GM19099 (cell line): Measurements from ENCODE around the gene LGALS9.

Source experiments
- POLR2A ChIP-seq: IDR thresholded peaks from 3 replicates; pipeline ENCODE4 v1.6.1; 2011; ENCODE audit warnings: low read depth; ENCODE audit not compliant: insufficient read length; ENCODE audit errors: extremely low read depth

The LGALS9 gene

DNA sequence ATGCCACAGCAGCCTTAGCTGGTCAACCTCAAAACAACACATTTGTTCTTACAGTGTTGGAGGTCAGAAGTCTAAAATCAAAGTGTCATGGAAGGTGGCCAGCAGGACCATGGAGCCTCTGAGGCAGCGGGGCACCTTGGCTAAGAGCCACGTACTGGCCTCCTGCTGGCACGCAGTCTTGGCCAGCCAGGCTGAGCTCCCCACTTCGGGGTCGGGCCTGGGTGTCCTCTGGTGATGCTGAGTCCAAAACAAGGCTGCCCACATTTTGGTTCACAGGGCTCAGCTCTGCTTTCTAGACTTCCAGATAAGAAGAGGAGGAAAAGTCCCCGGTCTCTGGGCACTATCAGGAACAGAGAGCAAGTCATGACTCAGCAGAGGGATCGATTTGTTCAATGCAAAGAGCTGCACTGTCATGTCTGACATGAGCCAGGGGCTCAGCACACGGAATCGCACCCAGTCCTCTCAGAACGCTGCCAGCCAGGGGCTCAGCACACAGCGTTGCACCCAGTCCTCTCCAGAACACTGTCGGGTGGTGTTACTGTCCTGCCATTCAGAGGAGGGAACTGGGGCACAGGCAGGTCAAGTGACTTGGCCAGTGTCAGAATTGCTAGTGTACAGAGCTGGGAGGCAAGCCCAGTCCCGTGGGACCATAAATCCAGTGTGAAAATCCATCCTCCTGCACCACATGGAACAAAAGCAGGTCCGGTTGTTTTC lies 2.5 kb downstream of the LGALS9 start:
- TF ChIP-seq POLR2A: no peak

DNA sequence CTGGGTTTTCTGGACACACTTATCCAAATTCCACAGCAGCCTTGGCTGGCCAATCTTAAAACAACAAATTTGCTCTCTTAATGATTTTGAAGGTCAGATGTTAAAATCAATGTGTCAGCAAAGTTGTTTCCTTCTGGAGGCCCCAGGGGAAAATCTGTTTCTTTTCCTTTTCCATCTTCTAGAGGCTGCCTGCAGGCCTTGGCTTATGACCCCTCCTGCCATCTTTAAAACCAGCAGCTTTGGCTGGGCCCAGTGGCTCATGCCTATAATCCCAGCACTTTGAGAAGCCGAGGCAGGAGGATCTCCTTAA lies 3.0 kb downstream of the LGALS9 start:
- TF ChIP-seq POLR2A: no peak

DNA sequence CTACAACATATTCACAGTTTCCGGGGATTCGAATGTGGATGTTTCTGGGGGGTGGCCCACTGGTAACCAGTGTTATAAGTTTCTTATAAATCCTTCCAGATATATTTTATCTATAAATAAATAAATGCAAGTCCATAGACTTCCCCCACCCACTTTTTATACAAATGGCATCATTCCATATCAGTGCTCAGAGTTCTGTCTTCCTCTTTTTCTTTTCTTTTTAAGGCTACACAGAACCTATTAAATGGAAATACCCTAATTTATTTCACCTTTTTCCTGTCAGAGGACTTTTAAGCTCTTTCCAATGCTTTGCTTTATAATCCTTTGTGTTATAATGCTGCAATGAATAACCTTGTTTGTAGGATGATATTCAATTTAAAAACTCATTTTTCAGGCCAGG lies 3.8 kb downstream of the LGALS9 start:
- no peak for TF ChIP-seq POLR2A

DNA sequence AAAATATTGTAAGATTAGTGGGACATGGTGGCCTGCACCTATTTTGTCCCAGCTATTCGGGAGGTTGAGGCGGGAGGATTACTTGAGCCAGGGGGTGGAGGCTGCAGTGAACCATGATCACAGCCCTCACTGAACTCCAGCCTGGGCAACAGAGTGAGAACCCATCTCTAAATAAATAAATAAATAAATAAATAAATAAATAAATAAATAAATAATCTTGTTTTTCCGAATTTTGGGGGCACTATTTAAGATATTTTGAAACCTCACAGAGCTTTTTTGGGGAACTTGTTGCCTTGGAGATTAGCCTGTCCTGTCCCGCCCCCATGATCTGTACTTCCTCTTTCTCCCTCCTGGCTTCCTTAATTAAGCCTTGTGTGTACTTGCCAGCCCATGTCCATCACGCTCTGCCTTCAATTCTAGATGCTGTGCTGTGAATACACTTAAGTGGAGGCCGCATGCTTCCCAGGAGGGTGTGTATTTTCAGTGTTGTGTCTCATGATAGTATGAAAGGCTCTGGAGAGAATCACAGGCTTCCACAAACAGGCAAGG lies 4.4 kb downstream of the LGALS9 start:
- no peak for TF ChIP-seq POLR2A

DNA sequence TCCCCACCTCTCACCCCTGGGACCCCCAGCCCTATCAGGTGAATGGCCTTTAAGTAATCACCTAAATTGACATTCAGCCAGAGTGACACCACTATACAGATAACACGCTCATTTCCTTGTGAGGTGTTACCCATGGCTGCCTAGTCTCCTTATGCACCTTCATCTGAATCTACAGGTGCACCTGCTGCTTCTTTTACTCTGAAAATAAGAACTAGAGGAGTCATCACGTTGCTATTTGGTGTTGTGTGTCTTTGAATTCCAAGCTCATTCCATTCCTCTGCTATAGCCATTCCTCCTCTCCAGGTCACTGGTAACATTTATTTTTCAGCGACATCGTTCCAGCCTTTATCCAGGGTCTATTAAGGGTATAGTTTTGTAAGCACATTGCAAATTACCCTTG lies 9.8 kb downstream of the LGALS9 start:
- no peak for TF ChIP-seq POLR2A

DNA sequence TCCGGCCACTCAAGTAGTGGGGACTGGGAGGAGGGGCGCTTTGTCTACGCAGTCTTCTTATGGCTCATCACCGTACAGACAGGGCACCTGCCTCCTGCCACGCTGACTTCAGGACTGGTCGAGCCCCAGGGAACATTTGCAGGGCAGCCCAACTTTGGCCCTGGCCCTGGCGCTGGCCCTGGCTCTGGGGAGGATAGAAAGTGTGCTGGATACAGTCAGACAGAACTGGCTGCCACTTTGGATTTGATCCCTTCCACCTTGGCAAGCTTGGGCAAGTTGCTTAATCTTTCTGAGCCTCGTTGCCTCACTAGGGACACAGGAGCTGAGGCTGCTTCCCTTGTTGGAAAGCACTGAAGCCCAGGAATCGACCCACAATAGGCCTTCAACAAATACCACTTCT lies 13.6 kb downstream of the LGALS9 start:
- no peak for TF ChIP-seq POLR2A

DNA sequence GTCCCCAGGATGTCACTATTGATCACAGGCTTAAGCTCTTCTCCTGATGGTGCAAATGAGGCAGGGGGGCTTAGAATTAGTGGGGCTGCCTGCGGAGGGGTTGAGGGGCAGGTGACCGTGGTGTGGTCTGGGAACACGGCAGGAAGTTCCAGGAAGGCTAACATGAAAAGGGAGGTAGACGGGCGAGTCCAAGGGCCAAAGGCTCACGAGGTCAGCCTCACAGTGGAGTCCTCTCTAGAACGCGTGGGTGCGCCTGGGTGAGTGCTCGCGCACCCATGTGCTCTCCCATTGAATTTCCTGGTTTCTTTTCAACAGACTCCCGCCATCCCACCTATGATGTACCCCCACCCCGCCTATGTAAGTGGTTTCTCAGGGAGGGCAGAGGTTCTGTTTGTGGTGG lies 15.2 kb downstream of the LGALS9 start:
- no peak for TF ChIP-seq POLR2A

DNA sequence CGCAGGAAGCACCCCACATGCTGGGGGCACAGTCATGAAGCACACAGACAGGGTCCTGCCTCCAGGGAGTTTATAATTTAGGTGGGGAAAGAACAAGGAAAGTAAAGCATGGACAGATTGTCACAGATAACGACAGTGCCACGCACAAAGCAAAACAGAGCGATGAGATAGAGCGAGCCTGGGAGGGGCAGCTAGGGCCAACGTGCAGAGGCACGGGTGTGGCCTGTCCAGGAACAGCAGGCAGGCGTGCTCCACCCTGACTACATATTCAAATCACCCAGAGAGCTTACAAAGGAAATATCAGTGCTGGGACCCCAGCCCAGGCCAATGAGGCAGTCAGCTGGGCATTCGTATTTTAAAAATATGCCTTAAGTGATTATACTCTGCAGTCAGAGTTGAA lies 16.8 kb downstream of the LGALS9 start:
- TF ChIP-seq POLR2A: no peak

DNA sequence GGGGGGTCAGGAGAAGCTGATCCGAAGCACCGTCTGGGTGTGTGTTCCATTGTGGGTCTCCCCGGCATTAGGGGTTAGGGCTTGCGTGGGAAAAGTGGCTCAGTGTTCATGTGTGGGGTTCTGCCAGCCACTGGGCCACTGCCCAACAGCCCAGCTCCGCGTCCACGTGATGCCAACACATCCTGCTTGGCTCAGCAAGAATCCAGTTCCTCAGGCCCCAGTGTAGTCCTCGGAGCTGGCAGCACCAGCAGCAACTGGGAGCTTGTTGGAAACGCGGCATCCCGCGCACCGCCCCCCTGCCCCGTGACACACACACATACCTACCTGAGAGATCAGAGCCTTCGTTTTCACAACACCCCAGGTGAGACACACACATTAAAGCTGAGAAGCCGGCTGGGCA lies 18.9 kb downstream of the LGALS9 start:
- no peak for TF ChIP-seq POLR2A

DNA sequence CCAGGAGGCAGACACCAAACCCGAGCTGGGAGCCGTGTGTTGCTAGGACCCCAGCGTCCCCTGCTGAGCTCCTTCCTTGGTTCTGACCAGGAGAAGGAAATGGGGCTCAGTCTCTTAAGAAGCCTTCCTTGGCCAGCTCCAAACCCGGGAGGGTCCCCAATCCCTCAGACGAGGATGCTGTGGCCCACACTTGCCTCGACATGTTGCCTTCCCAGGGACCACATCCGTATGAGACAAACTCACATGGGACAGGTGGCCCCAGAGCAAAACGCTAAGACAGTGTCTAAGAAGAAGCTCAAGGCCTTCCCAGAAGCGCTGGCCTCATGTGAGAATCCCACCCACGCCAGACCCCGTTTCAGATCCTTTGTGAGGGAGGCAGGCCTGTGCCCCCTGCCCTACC lies 19.8 kb downstream of the LGALS9 start:
- TF ChIP-seq POLR2A: no peak

DNA sequence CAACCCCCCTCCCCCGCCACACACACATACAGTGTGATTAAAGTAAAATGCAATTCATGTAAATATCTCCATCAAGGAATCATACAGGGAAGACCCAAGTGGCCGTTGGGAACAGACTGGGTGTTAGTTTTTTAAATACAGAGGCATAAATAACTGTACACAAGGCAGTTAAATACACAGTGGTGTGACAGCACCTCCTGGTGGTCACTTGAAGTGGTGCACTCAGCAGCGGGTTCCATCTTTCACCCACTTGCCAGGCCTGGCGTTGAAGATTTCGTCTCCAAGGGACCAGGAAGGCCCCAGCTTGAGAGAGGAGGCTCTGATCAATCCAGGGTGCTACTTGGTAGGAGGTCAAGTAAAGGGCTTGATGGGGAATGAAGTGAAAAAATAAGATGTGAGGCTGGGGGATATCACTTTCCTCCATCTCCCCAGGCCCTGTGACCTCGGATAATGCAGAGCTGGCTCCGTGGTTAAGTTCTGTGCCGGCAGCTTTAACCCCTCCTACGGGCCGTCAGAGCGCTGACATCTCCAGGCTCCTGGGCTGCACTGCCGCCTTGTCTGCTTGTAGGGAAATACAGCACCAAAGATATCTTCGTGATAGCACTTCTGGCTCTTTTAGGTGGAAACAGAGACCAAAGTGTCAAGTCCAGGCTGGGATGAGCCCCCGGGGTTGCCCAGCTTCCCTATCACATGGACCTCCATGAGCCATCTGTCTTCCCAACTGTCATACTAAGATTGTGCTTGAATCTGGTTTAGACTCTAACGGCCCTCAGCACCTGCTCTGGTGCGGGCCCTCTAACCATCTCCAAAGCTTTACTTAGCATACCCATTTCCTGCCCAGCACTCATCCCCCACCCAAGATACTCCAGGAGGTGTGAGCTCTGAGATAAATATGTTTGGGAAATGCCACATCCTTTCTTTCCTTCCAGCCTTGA lies 20.7 kb downstream of the LGALS9 start:
- TF ChIP-seq POLR2A: no peak

DNA sequence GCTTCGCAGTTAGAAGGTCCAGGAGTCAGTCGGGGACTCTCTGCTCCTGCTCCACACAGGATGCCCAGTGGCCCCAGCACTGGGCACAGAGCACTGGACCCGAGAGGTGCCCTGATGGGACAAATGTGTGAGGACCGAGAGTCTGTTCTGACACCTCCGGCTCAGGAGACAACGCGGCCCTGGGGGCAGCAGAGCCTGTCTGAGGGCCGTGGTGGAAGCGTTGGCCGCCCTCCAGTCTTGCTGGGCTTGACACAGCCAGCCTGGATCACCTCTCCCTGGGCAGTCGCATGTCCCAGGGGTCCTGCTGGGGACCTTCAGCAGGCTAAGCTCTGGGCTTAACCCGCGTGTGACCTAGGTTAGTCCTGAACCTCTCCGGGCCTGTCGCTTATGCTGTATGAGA lies 23.1 kb downstream of the LGALS9 start:
- no peak for TF ChIP-seq POLR2A

DNA sequence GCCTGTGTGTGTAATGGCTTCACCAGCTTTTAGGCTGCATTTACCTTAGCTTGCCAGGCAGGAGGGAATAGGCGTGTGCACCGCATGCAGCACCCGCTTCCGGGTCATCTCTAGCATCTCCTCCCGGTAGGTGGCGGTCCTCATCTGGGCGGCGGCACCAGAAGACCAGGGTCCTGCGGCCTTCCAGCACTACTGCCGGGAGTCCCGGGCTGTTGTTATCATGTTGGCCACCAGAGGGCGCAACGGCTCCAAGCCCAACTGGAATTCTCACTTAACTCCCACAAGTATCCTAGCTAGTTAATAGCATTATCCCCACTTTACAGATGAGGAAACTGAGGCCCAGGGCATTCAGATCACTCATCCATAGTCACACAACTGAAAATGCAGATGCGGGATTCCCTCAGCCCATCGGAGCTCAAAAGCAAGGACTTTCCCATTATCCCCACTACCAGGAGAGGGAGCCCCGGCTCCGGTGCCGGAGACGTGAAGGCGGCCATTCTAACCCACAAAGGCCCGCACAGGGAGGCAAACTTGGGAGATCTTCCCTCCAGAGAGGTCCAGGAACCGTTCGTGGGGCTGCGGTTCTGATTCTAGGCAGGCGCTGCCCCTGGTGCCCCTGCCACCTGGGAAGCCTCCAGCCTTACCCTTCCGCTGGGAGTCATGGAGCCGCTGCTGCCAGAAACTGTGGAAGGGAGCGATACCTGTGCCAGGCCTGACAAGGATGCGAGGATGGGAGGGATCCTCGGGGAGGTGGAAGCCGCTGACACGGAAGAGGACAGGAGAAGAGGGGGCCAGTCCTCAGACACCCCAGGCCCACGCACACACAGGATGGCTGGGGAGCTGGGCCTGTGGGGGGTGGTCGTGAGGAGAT lies 23.9 kb downstream of the LGALS9 start:
- TF ChIP-seq POLR2A: no peak

DNA sequence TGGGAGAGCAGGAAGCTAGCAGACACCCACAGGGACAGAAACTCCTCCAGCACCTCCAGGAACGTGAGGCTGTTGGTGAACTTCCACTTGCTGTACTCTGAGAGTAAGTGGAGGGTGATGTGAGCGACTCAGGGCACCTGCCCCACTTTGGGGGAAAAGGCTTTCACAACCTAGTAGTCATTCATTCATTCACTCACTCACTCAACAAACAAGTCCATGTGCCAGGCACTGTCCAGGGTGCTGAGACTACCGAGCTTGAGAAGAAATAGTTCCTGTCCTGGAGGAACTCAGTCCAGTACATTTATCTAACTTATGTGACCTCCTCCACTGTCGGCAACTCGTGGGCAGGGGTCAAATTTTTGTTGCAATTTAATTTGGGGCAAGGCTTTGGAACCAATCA lies 26.6 kb downstream of the LGALS9 start:
- no peak for TF ChIP-seq POLR2A

DNA sequence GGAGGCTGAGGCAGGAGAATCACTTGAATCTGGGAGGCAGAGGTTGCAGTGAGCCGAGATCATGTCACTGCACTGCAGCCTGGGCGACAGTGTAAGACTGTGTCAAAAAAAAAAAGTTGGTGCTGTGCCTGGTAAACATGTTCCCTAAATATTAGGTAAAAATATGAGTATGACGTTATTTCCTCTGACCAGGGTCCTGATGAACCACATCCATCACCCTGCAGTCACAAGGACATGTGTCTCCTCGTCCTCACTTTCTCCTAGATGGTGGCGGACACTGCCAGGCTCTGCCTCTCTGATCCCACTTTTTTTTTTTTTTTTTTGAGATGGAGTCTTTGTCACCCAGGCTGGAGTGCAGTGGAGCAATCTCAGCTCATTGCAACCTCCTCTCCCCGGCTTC lies 28.7 kb downstream of the LGALS9 start:
- no peak for TF ChIP-seq POLR2A
